OCI-LY1 (cell line): ENCODE data around the gene HIVEP2.

ENCODE experiments used
- H2AFZ ChIP-seq: fragments of 200-600 bp; sonication (generic), shearing (Covaris generic); 2 replicates; pipeline ENCODE4 v1.6.0; 2014; ENCODE audit warnings: antibody characterized with exemption, mild to moderate bottlenecking, low read length
- H3F3A ChIP-seq: fragments of 200-600 bp; sonication (generic), shearing (Covaris generic); 2 replicates; pipeline ENCODE4 v1.6.0; 2014; ENCODE audit warnings: mild to moderate bottlenecking, antibody characterized with exemption, low read length, moderate library complexity; ENCODE audit not compliant: insufficient read depth
- H3K27ac ChIP-seq: fragments of 200-600 bp; sonication (generic); 2 replicates; pipeline ENCODE4 v1.5.1; 2014; ENCODE audit warnings: low read length, mixed run types, mild to moderate bottlenecking, low read depth; ENCODE audit not compliant: poor library complexity, severe bottlenecking
- H3K27me3 ChIP-seq: fragments of 200-600 bp; sonication (generic); 2 replicates; pipeline ENCODE4 v1.6.0; 2014; ENCODE audit warnings: antibody characterized with exemption, mild to moderate bottlenecking, low read length, moderate library complexity; ENCODE audit not compliant: insufficient read depth
- H3K36me3 ChIP-seq: fragments of 200-600 bp; sonication (generic); 2 replicates; pipeline ENCODE4 v1.6.1; 2014; ENCODE audit warnings: mild to moderate bottlenecking, antibody characterized with exemption, low read length, moderate library complexity, mixed read lengths; ENCODE audit not compliant: insufficient read depth
- H3K4me1 ChIP-seq: fragments of 200-600 bp; sonication (generic); 2 replicates; pipeline ENCODE4 v1.5.1; 2014; ENCODE audit warnings: mild to moderate bottlenecking, low read length, moderate library complexity; ENCODE audit not compliant: insufficient read depth, severe bottlenecking
- H3K4me2 ChIP-seq: fragments of 200-600 bp; sonication (generic), shearing (Covaris generic); 2 replicates; pipeline ENCODE4 v1.6.1; 2014; ENCODE audit warnings: low read length
- H3K4me3 ChIP-seq: fragments of 200-600 bp; sonication (generic); 2 replicates; pipeline ENCODE4 v1.5.1; 2014; ENCODE audit warnings: low read length, low read depth, mild to moderate bottlenecking, mixed read lengths; ENCODE audit not compliant: poor library complexity, severe bottlenecking
- H3K79me2 ChIP-seq: fragments of 200-600 bp; shearing (Covaris generic); 2 replicates; pipeline ENCODE4 v1.6.1; 2016; ENCODE audit warnings: mixed run types, low read length, mixed read lengths; ENCODE audit not compliant: insufficient read depth
- H3K9ac ChIP-seq: fragments of 200-600 bp; sonication (generic), shearing (Covaris generic); 2 replicates; pipeline ENCODE4 v1.6.1; 2014; ENCODE audit warnings: mild to moderate bottlenecking, low read length, mixed read lengths
- H3K9me2 ChIP-seq: fragments of 200-600 bp; sonication (generic), shearing (Covaris generic); 2 replicates; pipeline ENCODE4 v1.6.1; 2014; ENCODE audit warnings: low read depth, mild to moderate bottlenecking, low read length, mixed read lengths
- H3K9me3 ChIP-seq: fragments of 200-600 bp; shearing (Covaris generic); 2 replicates; pipeline ENCODE4 v1.6.1; 2014; ENCODE audit warnings: low read length, mixed read lengths
- H4K20me1 ChIP-seq: fragments of 200-600 bp; sonication (generic), shearing (Covaris generic); 2 replicates; pipeline ENCODE4 v1.6.0; 2016; ENCODE audit warnings: mild to moderate bottlenecking, low read length; ENCODE audit not compliant: insufficient read depth
- CTCF ChIP-seq: fragments of 200-600 bp; sonication (generic), shearing (Covaris generic); IDR thresholded peaks from 2 replicates; pipeline ENCODE4 v1.5.1; 2017; ENCODE audit warnings: mild to moderate bottlenecking, antibody characterized with exemption, low read length, moderate library complexity, mixed read lengths
- EZH2 ChIP-seq: fragments of 200-600 bp; sonication (generic), shearing (Covaris generic); IDR thresholded peaks from 2 replicates; pipeline ENCODE4 v1.8.0; 2017; ENCODE audit warnings: borderline replicate concordance, mixed run types, mild to moderate bottlenecking, antibody characterized with exemption, low read length, moderate library complexity, mixed read lengths

The HIVEP2 gene

GRCh38 chr6:142907544-142907943 is 37.4 kb downstream of the HIVEP2 start:
- no peak overlapping the region for H3K9ac ChIP-seq
- H3K9me3 ChIP-seq, result peaks cover 6% of the 10 kb centered on the region; the same call in 1 of the 2 replicates
- H3K4me1 ChIP-seq, result peaks cover 45% of the 10 kb centered on the region
- H3K4me3 ChIP-seq, result peak overlapping the region; percentile 44
- H3K27me3 ChIP-seq, result no peaks in the 10 kb centered on the region
- peaks cover 4% of the 10 kb centered on the region; the same call in 1 of the 2 replicates for H3K36me3 ChIP-seq
- TF ChIP-seq CTCF (no peak), EZH2 (no peak)
- no peaks in the 10 kb centered on the region for H3F3A ChIP-seq
- peaks cover 50% of the 10 kb centered on the region for H3K79me2 ChIP-seq
- H3K9me2 ChIP-seq, result no peaks in the 10 kb centered on the region
- peak overlapping the region; percentile 68 for H3K4me2 ChIP-seq
- peak overlapping the region; percentile 64 for H3K27ac ChIP-seq
- H4K20me1 ChIP-seq, result no peaks in the 10 kb centered on the region
- no peak overlapping the region for H2AFZ ChIP-seq

GRCh38 chr6:142906945-142907470 is 38.0 kb downstream of the HIVEP2 start:
- TF ChIP-seq EZH2 (no peak), CTCF (no peak)
- Histone ChIP-seq H3F3A (no peaks in the 10 kb centered on the region), H4K20me1 (no peaks in the 10 kb centered on the region), H2AFZ (no peak overlapping the region), H3K9ac (no peak overlapping the region; the same call in 1 of the 2 replicates), H3K27me3 (no peaks in the 10 kb centered on the region), H3K79me2 (peaks cover 55% of the 10 kb centered on the region), H3K4me1 (peaks cover 50% of the 10 kb centered on the region), H3K36me3 (no peaks in the 10 kb centered on the region), H3K9me3 (peaks cover 6% of the 10 kb centered on the region; the same call in 1 of the 2 replicates), H3K9me2 (no peaks in the 10 kb centered on the region), H3K4me2 (peak overlapping the region; percentile 68), H3K27ac (peak overlapping the region; percentile 64), H3K4me3 (peak overlapping the region; percentile 44)

- peaks cover 50% of the 10 kb centered on the region for H3K79me2 ChIP-seq
- H3K9me3 ChIP-seq, result no peaks in the 10 kb centered on the region
- no peaks in the 10 kb centered on the region for H3K27me3 ChIP-seq
- no peaks in the 10 kb centered on the region for H4K20me1 ChIP-seq
- peak overlapping the region; percentile 75 for H3K27ac ChIP-seq
- H3K9ac ChIP-seq, result no peak overlapping the region
- H3K4me2 ChIP-seq, result peak overlapping the region; percentile 7; the same call in 1 of the 2 replicates
- no peaks in the 10 kb centered on the region for H3K9me2 ChIP-seq
- H2AFZ ChIP-seq, result no peak overlapping the region
- no peaks in the 10 kb centered on the region for H3F3A ChIP-seq
- peaks cover 63% of the 10 kb centered on the region for H3K4me1 ChIP-seq
- no peak for TF ChIP-seq EZH2
- no peak for TF ChIP-seq CTCF
- no peak overlapping the region for H3K4me3 ChIP-seq
- H3K36me3 ChIP-seq, result peaks cover 6% of the 10 kb centered on the region; the same call in 1 of the 2 replicates
These were observed 41.2 kb downstream of the HIVEP2 start for GRCh38 chr6:142903812-142904211.
